K562 (cell line): Measurements from ENCODE around the gene NUP160. TPM values are rescaled to one million over a fixed set of nuclear protein-coding genes. Genes with fewer than 3 reads are reported as not detected.

ENCODE experiments used
- ATAC-seq: fragments of 200-7000 bp; cut with Tn5 transposase; 3 replicates; pipeline ENCODE4 v1.9.1; 2020; ENCODE audit warnings: moderate library complexity
- BruUV-seq: library from RNA; stranded (reverse); fragments of 400-500 nt; replicated peaks from 2 replicates; lab custom pipeline; 2021; lab: Mats Ljungman, UMichigan
- CTCF ChIA-PET: fragments of 300-600 bp; formaldehyde crosslinking; extraction: SDS; loops from one replicate; lab custom pipeline; 2021; ENCODE audit warnings: low intra/inter-chr PET ratio; lab: Yijun Ruan, JAX
- POLR2A ChIA-PET: fragments of 300-600, 350-650 bp; sonication (Branson Sonifier 250); formaldehyde crosslinking; extraction: SDS; loops from one replicate; lab custom pipeline; 2021; ENCODE audit warnings: antibody characterized with exemption, inconsistent platforms; lab: Yijun Ruan, JAX
- DNase-seq, 4 experiments: peaks; one replicate each; pipeline versions ENCODE4 v3.0.0 to v3.0.0-alpha.2; 2011 to 2018; ENCODE audit warnings: low spot score in 3 of 4, mixed read lengths in 3 of 4; ENCODE audit errors: extremely low read depth in 1 of 4
- FAIRE-seq: peaks from 2 replicates; lab custom pipeline; 2011; peaks lifted over from hg19 to GRCh38; lab: Jason Lieb, UNC
- H2AFZ ChIP-seq: 2 replicates; pipeline ENCODE4 v1.6.0; 2011; ENCODE audit warnings: low read depth, low read length, control low read depth, inconsistent platforms
- H3K27ac ChIP-seq: fragments of 200-600 bp; 3 replicates; pipeline ENCODE4 v1.8.0; 2011; ENCODE audit warnings: low read depth, mild to moderate bottlenecking, control low read depth, inconsistent platforms, low read length, moderate library complexity, mixed read lengths; ENCODE audit errors: extremely low read depth
- H3K27me3 ChIP-seq, 2 experiments: fragments of 300-600 bp in 1 of 2; 2 replicates in 1 of 2; 3 replicates in 1 of 2; pipeline versions ENCODE4 v1.6.0 to v1.8.0; 2011; ENCODE audit warnings: inconsistent platforms in 2 of 2, low read length in 2 of 2, mild to moderate bottlenecking in 1 of 2, mixed read lengths in 1 of 2, moderate library complexity in 1 of 2; ENCODE audit not compliant: control insufficient read depth in 2 of 2, insufficient read depth in 2 of 2
- H3K36me3 ChIP-seq: fragments of 300-600 bp; 3 replicates; pipeline ENCODE4 v1.8.0; 2011; ENCODE audit warnings: mild to moderate bottlenecking, low read length, inconsistent platforms; ENCODE audit not compliant: control insufficient read depth, insufficient read depth
- H3K4me1 ChIP-seq, 2 experiments: fragments of 200-600 bp in 1 of 2; replicated peaks in 1 of 2; 2 replicates in 1 of 2; 3 replicates in 1 of 2; pipeline versions ENCODE4 v1.5.1 to v1.8.0; 2011; ENCODE audit warnings: inconsistent platforms in 2 of 2, low read length in 2 of 2, mild to moderate bottlenecking in 1 of 2, mixed read lengths in 1 of 2, moderate library complexity in 1 of 2; ENCODE audit not compliant: control insufficient read depth in 2 of 2, insufficient read depth in 2 of 2
- H3K4me2 ChIP-seq: 2 replicates; pipeline ENCODE4 v1.6.1; 2011; ENCODE audit warnings: low read length, control low read depth, inconsistent platforms, mixed read lengths; ENCODE audit not compliant: insufficient read depth
- H3K4me3 ChIP-seq: fragments of 200-600 bp; sonication (generic), shearing (Covaris generic); 2 replicates; pipeline ENCODE4 v1.5.1; 2016; ENCODE audit warnings: control low read depth, inconsistent platforms
- H3K79me2 ChIP-seq: fragments of 200-600 bp; 3 replicates; pipeline ENCODE4 v1.8.0; 2011; ENCODE audit warnings: low read length, inconsistent platforms; ENCODE audit not compliant: control insufficient read depth, insufficient read depth
- H3K9ac ChIP-seq, 2 experiments: 2 replicates each; pipeline versions ENCODE4 v1.6.0 to v1.6.1; 2011; ENCODE audit warnings: low read depth in 2 of 2, low read length in 2 of 2, control low read depth in 1 of 2, inconsistent platforms in 1 of 2, mild to moderate bottlenecking in 1 of 2, mixed read lengths in 1 of 2; ENCODE audit not compliant: insufficient read depth in 1 of 2
- H3K9me1 ChIP-seq: one replicate; pipeline ENCODE4 v1.6.0; 2011; ENCODE audit warnings: inconsistent platforms, mild to moderate bottlenecking, low read length, moderate library complexity; ENCODE audit not compliant: control insufficient read depth, insufficient read depth
- H3K9me3 ChIP-seq: replicated peaks from 2 replicates; pipeline ENCODE4 v1.5.1; 2011; ENCODE audit warnings: low read depth, low read length, inconsistent platforms; ENCODE audit not compliant: control insufficient read depth, insufficient read depth
- H4K20me1 ChIP-seq: replicated peaks from 2 replicates; pipeline ENCODE4 v1.6.1; 2011; ENCODE audit warnings: low read length, inconsistent platforms, mixed read lengths; ENCODE audit not compliant: control insufficient read depth, insufficient read depth
- BHLHE40 ChIP-seq: IDR thresholded peaks from 2 replicates; pipeline ENCODE4 v1.6.1; 2011; ENCODE audit warnings: low read length, improper control_type of control experiment
- FOSL1 ChIP-seq: fragments of 200-800 bp; sonication (Bioruptor generic); conservative IDR thresholded peaks from 2 replicates; pipeline ENCODE4 v1.6.1; 2016; ENCODE audit warnings: missing genetic modification characterization, missing compliant biosample characterization
- JUN ChIP-seq, 2 experiments: sonication (generic) in 1 of 2; formaldehyde crosslinking in 1 of 2; IDR thresholded peaks; 2 replicates each; pipeline versions ENCODE4 v1.6.1 to v1.8.0; 2012 to 2022; ENCODE audit warnings: borderline replicate concordance in 2 of 2, mild to moderate bottlenecking in 2 of 2, improper control_type of control experiment in 1 of 2, low read depth in 1 of 2, low read length in 1 of 2, missing genetic modification reagents in 1 of 2
- JUND ChIP-seq, 2 experiments: IDR thresholded peaks; 2 replicates in 1 of 2; 3 replicates in 1 of 2; pipeline ENCODE4 v1.6.1; 2011; ENCODE audit warnings: borderline replicate concordance in 2 of 2, low read depth in 2 of 2, low read length in 2 of 2, improper control_type of control experiment in 1 of 2, missing biosample characterization in 1 of 2, missing genetic modification characterization in 1 of 2, missing genetic modification reagents in 1 of 2
- MEF2D ChIP-seq: conservative IDR thresholded peaks from 2 replicates; pipeline ENCODE4 v1.6.1; 2016; ENCODE audit warnings: low read depth, missing genetic modification characterization, missing compliant biosample characterization
- POU5F1 ChIP-seq: fragments of 150-350 bp; IDR thresholded peaks from 2 replicates; pipeline ENCODE4 v1.6.1; 2014; ENCODE audit warnings: borderline replicate concordance, low read length, low read depth, mild to moderate bottlenecking; ENCODE audit not compliant: partially characterized antibody
- SAFB2 ChIP-seq: fragments of 200-400 bp; formaldehyde crosslinking; IDR thresholded peaks from 2 replicates; pipeline ENCODE4 v1.6.1; 2018; ENCODE audit warnings: borderline replicate concordance, low read length, low read depth, moderate library complexity; ENCODE audit not compliant: severe bottlenecking
- TGIF2 ChIP-seq: sonication (generic); formaldehyde crosslinking; IDR thresholded peaks from 2 replicates; pipeline ENCODE4 v1.8.1; 2022; ENCODE audit warnings: mild to moderate bottlenecking, missing genetic modification reagents, moderate library complexity
- TOE1 ChIP-seq, 2 experiments: fragments of 450-650 bp in 1 of 2; sonication (generic) in 1 of 2; formaldehyde crosslinking in 1 of 2; IDR thresholded peaks; 2 replicates each; pipeline versions ENCODE4 v1.7.1 to v1.8.0; 2016 to 2022; ENCODE audit warnings: borderline replicate concordance in 2 of 2, mild to moderate bottlenecking in 2 of 2, antibody characterized with exemption in 1 of 2, inconsistent platforms in 1 of 2, low read depth in 1 of 2, missing genetic modification reagents in 1 of 2, moderate library complexity in 1 of 2
- ZKSCAN1 ChIP-seq: fragments of 150-350 bp; IDR thresholded peaks from 2 replicates; pipeline ENCODE4 v1.6.1; 2016; ENCODE audit warnings: low read depth, low read length
- WGBS: fragments of 100-300 bp; shearing (Covaris generic); methylation state at CpG from one replicate; pipeline ENCODE4 v1.1.6; 2016; ENCODE audit warnings: low coverage, mixed read lengths; ENCODE audit not compliant: insufficient coverage; ENCODE audit errors: missing lambda C conversion rate; 5-methylcytosine and 5-hydroxymethylcytosine counted together
- in situ Hi-C: fragments of 300-500 bp; cut with MboI; formaldehyde crosslinking; loops from 4 replicates; pipeline ENCODE4 v1.15.0; 2018; ENCODE audit warnings: inconsistent platforms, mixed read lengths
- intact Hi-C: fragments of 100-400 bp; cut with micrococcal nuclease; formaldehyde crosslinking; loops from 2 replicates; pipeline ENCODE4 v1.14.2; 2022
- polyA plus RNA-seq, 8 experiments: library from polyadenylated mRNA; depleted of rRNA in 4 of 8; stranded (reverse) in 5 of 8; unstranded in 3 of 8; fragments of >200 nt; fragmentation: Nextera tagmentation in 2 of 8; fragmentation: Illumina TruSeq in 1 of 8; extraction: Ambion mirVana in 2 of 8; extraction: Trizol in 1 of 8; gene quantifications; 2 replicates each; pipeline versions ENCODE4 v1.2.1 to v1.2.3, GENCODE V29; 2011 to 2014; ENCODE audit warnings: inconsistent platforms in 1 of 8, missing spikeins in 1 of 8
- total RNA-seq, 7 experiments: library from RNA; depleted of rRNA in 6 of 7; stranded (reverse); fragments of >200 nt in 6 of 7; fragmentation: Illumina TruSeq in 2 of 7; extraction: Trizol in 2 of 7; gene quantifications; 2 replicates each; pipeline versions ENCODE4 v1.2.1 to v1.2.3, GENCODE V29; 2011 to 2021; ENCODE audit warnings: low replicate concordance in 1 of 7
- TF ChIP-seq, protein P1 (sequence below): fragments of 450-650 bp; IDR thresholded peaks from 2 replicates; pipeline ENCODE4 v1.6.1; 2016; ENCODE audit warnings: missing biosample characterization, missing genetic modification characterization
- TF ChIP-seq, protein P2 (sequence below): IDR thresholded peaks from 3 replicates; pipeline ENCODE4 v1.6.1; 2011; ENCODE audit warnings: borderline replicate concordance, mild to moderate bottlenecking; ENCODE audit not compliant: insufficient read length, insufficient read depth
- TF ChIP-seq, protein P3 (sequence below): sonication (generic); formaldehyde crosslinking; IDR thresholded peaks from 2 replicates; pipeline ENCODE4 v1.8.1; 2023; ENCODE audit warnings: mild to moderate bottlenecking, missing genetic modification reagents
- TF ChIP-seq, protein P4 (sequence below), 2 experiments: fragments of 450-650 bp; conservative IDR thresholded peaks; 2 replicates each; pipeline ENCODE4 v1.6.1; 2017; ENCODE audit warnings: mild to moderate bottlenecking in 2 of 2, moderate library complexity in 2 of 2

NUP160 gene
- total and polyA plus RNA-seq, 9 of the 15 experiments (the other 6 are each of a cell fraction or from before 2014, with no cell fraction given) = 41.5 to 112 (median 65.0) TPM

DNA sequence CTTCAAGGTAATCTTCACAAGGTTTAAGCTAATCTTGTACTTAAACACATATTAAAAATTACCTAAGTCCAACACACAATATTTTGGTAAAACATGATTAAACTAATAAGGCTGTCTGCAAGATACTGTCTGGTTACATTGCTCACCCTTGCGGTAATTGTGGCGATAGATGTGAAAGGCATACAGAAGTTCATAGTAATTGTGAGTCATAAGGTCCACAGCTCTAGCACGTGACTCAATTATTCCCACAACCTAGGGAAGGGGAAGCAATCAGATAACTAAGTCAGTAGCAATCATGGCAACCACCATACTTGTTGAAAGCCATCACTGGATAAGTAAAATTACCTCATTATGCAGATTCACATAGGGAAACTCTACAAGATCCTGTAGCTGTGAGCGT, 50.5 kb downstream of the NUP160 start:
- H3K9ac ChIP-seq = no peak overlapping the region
- H3K79me2 ChIP-seq = no peaks in the 10 kb centered on the region
- FAIRE-seq (no peak), DNase-seq (peak in 1 of 4 experiments; percentile 24), ATAC-seq (no peak)
- in situ Hi-C loops (no loop called here), intact Hi-C loops (no loop called here)
- H3K4me1 ChIP-seq = no peaks in the 10 kb centered on the region
- no peak overlapping the region for H3K4me2 ChIP-seq
- H3K9me3 ChIP-seq = no peaks in the 10 kb centered on the region
- H3K9me1 ChIP-seq = no peaks in the 10 kb centered on the region
- H3K4me3 ChIP-seq = no peak overlapping the region
- 74% methylated on average over 4 of the region's 4 CpGs for WGBS
- H2AFZ ChIP-seq = no peak overlapping the region
- H3K27ac ChIP-seq = no peak overlapping the region
- no TSS peak for BruUV-seq
- peaks cover 98% of the 10 kb centered on the region for H3K36me3 ChIP-seq
- ChIA-PET CTCF (no interaction called here), POLR2A (no interaction called here)
- H3K27me3 ChIP-seq = no peaks in the 10 kb centered on the region
- H4K20me1 ChIP-seq = no peaks in the 10 kb centered on the region
- TF ChIP-seq TOE1 (IDR thresholded peaks at IDR 0.05; ENCODE audit: borderline replicate concordance) (peak; percentile 33; the same call in 1 of the 2 replicates), TOE1 (CRISPR knock-in tag; IDR thresholded peaks at IDR 0.05; ENCODE audit: borderline replicate concordance, low read depth) (no peak), POU5F1 (no peak), JUND (IDR thresholded peaks at IDR 0.05; ENCODE audit: borderline replicate concordance, low read depth, low read length) (peak; percentile 44; the same call in 1 of the 2 replicates), JUND (tag; IDR thresholded peaks at IDR 0.05; ENCODE audit: borderline replicate concordance, low read depth, low read length) (0 out of 3 replicates have a peak, but pooled peaks have one; percentile 17), SAFB2 (no peak), BHLHE40 (peak; percentile 85), ZKSCAN1 (no peak), FOSL1 (tag) (peak; percentile 97), TGIF2 (no peak), MEF2D (no peak), JUN (IDR thresholded peaks at IDR 0.05; ENCODE audit: borderline replicate concordance, low read depth, low read length) (0 out of 2 replicates have a peak, but pooled peaks have one; percentile 32), JUN (CRISPR knock-in tag; IDR thresholded peaks at IDR 0.05; ENCODE audit: borderline replicate concordance) (no peak)
- TF ChIP-seq, protein P1, sequence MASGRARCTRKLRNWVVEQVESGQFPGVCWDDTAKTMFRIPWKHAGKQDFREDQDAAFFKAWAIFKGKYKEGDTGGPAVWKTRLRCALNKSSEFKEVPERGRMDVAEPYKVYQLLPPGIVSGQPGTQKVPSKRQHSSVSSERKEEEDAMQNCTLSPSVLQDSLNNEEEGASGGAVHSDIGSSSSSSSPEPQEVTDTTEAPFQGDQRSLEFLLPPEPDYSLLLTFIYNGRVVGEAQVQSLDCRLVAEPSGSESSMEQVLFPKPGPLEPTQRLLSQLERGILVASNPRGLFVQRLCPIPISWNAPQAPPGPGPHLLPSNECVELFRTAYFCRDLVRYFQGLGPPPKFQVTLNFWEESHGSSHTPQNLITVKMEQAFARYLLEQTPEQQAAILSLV = no peak
- TF ChIP-seq, protein P2, sequence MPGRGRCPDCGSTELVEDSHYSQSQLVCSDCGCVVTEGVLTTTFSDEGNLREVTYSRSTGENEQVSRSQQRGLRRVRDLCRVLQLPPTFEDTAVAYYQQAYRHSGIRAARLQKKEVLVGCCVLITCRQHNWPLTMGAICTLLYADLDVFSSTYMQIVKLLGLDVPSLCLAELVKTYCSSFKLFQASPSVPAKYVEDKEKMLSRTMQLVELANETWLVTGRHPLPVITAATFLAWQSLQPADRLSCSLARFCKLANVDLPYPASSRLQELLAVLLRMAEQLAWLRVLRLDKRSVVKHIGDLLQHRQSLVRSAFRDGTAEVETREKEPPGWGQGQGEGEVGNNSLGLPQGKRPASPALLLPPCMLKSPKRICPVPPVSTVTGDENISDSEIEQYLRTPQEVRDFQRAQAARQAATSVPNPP = no peak
- TF ChIP-seq, protein P3, sequence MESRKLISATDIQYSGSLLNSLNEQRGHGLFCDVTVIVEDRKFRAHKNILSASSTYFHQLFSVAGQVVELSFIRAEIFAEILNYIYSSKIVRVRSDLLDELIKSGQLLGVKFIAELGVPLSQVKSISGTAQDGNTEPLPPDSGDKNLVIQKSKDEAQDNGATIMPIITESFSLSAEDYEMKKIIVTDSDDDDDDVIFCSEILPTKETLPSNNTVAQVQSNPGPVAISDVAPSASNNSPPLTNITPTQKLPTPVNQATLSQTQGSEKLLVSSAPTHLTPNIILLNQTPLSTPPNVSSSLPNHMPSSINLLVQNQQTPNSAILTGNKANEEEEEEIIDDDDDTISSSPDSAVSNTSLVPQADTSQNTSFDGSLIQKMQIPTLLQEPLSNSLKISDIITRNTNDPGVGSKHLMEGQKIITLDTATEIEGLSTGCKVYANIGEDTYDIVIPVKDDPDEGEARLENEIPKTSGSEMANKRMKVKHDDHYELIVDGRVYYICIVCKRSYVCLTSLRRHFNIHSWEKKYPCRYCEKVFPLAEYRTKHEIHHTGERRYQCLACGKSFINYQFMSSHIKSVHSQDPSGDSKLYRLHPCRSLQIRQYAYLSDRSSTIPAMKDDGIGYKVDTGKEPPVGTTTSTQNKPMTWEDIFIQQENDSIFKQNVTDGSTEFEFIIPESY (CRISPR knock-in tag) = peak; percentile 71
- TF ChIP-seq, protein P4, sequence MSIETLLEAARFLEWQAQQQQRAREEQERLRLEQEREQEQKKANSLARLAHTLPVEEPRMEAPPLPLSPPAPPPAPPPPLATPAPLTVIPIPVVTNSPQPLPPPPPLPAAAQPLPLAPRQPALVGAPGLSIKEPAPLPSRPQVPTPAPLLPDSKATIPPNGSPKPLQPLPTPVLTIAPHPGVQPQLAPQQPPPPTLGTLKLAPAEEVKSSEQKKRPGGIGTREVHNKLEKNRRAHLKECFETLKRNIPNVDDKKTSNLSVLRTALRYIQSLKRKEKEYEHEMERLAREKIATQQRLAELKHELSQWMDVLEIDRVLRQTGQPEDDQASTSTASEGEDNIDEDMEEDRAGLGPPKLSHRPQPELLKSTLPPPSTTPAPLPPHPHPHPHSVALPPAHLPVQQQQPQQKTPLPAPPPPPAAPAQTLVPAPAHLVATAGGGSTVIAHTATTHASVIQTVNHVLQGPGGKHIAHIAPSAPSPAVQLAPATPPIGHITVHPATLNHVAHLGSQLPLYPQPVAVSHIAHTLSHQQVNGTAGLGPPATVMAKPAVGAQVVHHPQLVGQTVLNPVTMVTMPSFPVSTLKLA (conservative IDR thresholded peaks at IDR 0.05) = no peak
